Neutrophil (primary cell): ENCODE results near the gene CFAP92.
"Not testable (repeated sequence)": the region's sequence is repeated elsewhere in the genome, so short reads cannot be mapped to it uniquely, and the experiment has no call there.

ENCODE experiments used
- H3K27ac ChIP-seq: fragments of 200-600 bp; sonication (generic); 2 replicates; pipeline ENCODE4 v1.5.1; 2016; ENCODE audit warnings: mild to moderate bottlenecking, moderate library complexity
- H3K27me3 ChIP-seq: fragments of 200-600 bp; sonication (generic); 2 replicates; pipeline ENCODE4 v1.6.0; 2016; ENCODE audit warnings: mild to moderate bottlenecking
- H3K36me3 ChIP-seq: fragments of 200-600 bp; sonication (generic); 2 replicates; pipeline ENCODE4 v1.5.1; 2017
- H3K4me1 ChIP-seq, 2 experiments: fragments of 200-600 bp in 1 of 2; sonication (generic) in 1 of 2; 1 replicate in 1 of 2; 2 replicates in 1 of 2; pipeline versions ENCODE4 v1.5.1 to v1.6.1; 2013 to 2016; ENCODE audit warnings: low read depth in 1 of 2, low read length in 1 of 2, mild to moderate bottlenecking in 1 of 2, moderate library complexity in 1 of 2; ENCODE audit not compliant: control insufficient read depth in 1 of 2, insufficient read depth in 1 of 2
- H3K4me3 ChIP-seq, 2 experiments: fragments of 200-600 bp in 1 of 2; sonication (generic) in 1 of 2; 1 replicate in 1 of 2; 2 replicates in 1 of 2; pipeline ENCODE4 v1.5.1; 2013 to 2016; ENCODE audit warnings: low read depth in 1 of 2, low read length in 1 of 2, mild to moderate bottlenecking in 1 of 2, moderate library complexity in 1 of 2
- H3K9me3 ChIP-seq: fragments of 200-600 bp; sonication (generic); 2 replicates; pipeline ENCODE4 v1.5.1; 2016
- CTCF ChIP-seq: fragments of 200-600 bp; sonication (generic); IDR thresholded peaks from 2 replicates; pipeline ENCODE4 v1.5.1; 2016; ENCODE audit warnings: antibody characterized with exemption

CFAP92 gene

GRCh38 chr3:128867200-128868125 lies 126.4 kb downstream of the CFAP92 start:
- Histone ChIP-seq H3K4me3 (no peak overlapping the region), H3K36me3 (no peaks in the 10 kb centered on the region), H3K27ac (peak overlapping the region; percentile 60), H3K9me3 (no peaks in the 10 kb centered on the region), H3K27me3 (no peaks in the 10 kb centered on the region), H3K4me1 (peaks cover 38 to 39% of the 10 kb centered on the region in 2 experiments)
- no peak for TF ChIP-seq CTCF

- H3K4me3 ChIP-seq, H3K36me3 ChIP-seq, H3K27me3 ChIP-seq, H3K9me3 ChIP-seq: not testable (repeated sequence)
- Histone ChIP-seq H3K27ac (peak overlapping the region; percentile 74), H3K4me1 (peaks cover 38 to 39% of the 10 kb centered on the region in 2 experiments)
Observed at GRCh38 chr3:128864849-128865804, 128.7 kb downstream of the CFAP92 start.

- no peak overlapping the region for H3K4me3 ChIP-seq
- H3K27me3 ChIP-seq = no peaks in the 10 kb centered on the region
- H3K36me3 ChIP-seq = no peaks in the 10 kb centered on the region
- H3K27ac ChIP-seq = peak overlapping the region; percentile 74
- H3K4me1 ChIP-seq = peaks cover 38 to 39% of the 10 kb centered on the region in 2 experiments
- no peak for TF ChIP-seq CTCF
- peaks cover 12% of the 10 kb centered on the region for H3K9me3 ChIP-seq
Observed at GRCh38 chr3:128864351-128864811, 129.5 kb downstream of the CFAP92 start.

GRCh38 chr3:128863560-128863959 lies 130.3 kb downstream of the CFAP92 start:
- no peak for TF ChIP-seq CTCF
- H3K4me1 ChIP-seq = peaks cover 38 to 39% of the 10 kb centered on the region in 2 experiments
- no peak overlapping the region for H3K27ac ChIP-seq
- no peaks in the 10 kb centered on the region for H3K27me3 ChIP-seq
- H3K9me3 ChIP-seq = peaks cover 19% of the 10 kb centered on the region
- no peak overlapping the region for H3K4me3 ChIP-seq
- no peaks in the 10 kb centered on the region for H3K36me3 ChIP-seq

GRCh38 chr3:128861491-128861890 lies 132.4 kb downstream of the CFAP92 start:
- Histone ChIP-seq H3K4me1 (peaks cover 27 to 31% of the 10 kb centered on the region in 2 experiments), H3K4me3 (no peak overlapping the region), H3K36me3 (no peaks in the 10 kb centered on the region), H3K9me3 (peaks cover 28% of the 10 kb centered on the region), H3K27me3 (no peaks in the 10 kb centered on the region), H3K27ac (no peak overlapping the region)
- TF ChIP-seq CTCF = no peak
